Stomach (tissue), 4 donors: ENCODE data around the gene GALNT17.

Source experiments
- EP300 ChIP-seq: sonication (generic); formaldehyde crosslinking; IDR thresholded peaks from one replicate; pipeline ENCODE4 v1.6.1; 2017; ENCODE audit warnings: antibody characterized with exemption
- POLR2A ChIP-seq, 4 donors: fragments of 450-650 bp; IDR thresholded peaks; one replicate each; pipeline ENCODE4 v1.6.1; 2016; ENCODE audit warnings: antibody characterized with exemption in 4 of 4, control low read depth in 2 of 4, mild to moderate bottlenecking in 1 of 4, moderate library complexity in 1 of 4
- POLR2AphosphoS5 ChIP-seq, 3 donors: sonication (generic); formaldehyde crosslinking; IDR thresholded peaks; one replicate each; pipeline ENCODE4 v1.6.1; 2016; ENCODE audit warnings: antibody characterized with exemption in 3 of 3
- TF ChIP-seq, protein P1 (sequence below), 7 experiments: fragments of 450-650 bp in 4 of 7; fragments of 200-600 bp in 3 of 7; sonication (generic) in 3 of 7; IDR thresholded peaks; one replicate each; pipeline ENCODE4 v1.5.1; 2016 to 2019; ENCODE audit warnings: antibody characterized with exemption in 7 of 7, control low read depth in 2 of 7, mild to moderate bottlenecking in 1 of 7

DNA sequence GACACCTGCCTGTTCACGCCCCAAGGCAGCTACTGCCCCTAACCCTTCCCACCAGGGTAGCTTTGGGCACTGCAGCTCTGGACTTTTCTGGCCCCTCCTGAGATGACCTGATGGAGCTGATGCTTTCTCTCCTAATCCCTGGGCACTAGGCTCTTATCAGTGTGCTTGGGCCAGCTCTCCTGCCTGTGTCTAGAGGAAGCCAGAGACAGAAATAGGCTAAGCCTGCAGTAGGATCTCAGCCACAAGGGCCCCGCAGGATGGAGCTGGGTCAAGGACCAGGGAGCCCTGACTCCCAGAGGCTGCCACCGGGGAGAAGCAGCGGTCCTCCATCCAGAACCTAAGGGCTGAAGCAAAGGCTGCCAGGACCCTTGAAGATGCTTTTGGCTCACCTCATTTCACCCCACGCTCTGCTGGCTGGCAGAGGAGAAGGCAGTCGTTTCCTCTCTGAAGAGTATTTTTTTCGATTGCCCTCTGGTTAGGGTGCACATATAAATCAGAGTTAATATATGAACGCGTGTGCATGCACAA is 580.8 kb downstream of the GALNT17 start:
- no peak for TF ChIP-seq EP300
- no peak for TF ChIP-seq POLR2A (IDR thresholded peaks at IDR 0.05)
- TF ChIP-seq, protein P1, sequence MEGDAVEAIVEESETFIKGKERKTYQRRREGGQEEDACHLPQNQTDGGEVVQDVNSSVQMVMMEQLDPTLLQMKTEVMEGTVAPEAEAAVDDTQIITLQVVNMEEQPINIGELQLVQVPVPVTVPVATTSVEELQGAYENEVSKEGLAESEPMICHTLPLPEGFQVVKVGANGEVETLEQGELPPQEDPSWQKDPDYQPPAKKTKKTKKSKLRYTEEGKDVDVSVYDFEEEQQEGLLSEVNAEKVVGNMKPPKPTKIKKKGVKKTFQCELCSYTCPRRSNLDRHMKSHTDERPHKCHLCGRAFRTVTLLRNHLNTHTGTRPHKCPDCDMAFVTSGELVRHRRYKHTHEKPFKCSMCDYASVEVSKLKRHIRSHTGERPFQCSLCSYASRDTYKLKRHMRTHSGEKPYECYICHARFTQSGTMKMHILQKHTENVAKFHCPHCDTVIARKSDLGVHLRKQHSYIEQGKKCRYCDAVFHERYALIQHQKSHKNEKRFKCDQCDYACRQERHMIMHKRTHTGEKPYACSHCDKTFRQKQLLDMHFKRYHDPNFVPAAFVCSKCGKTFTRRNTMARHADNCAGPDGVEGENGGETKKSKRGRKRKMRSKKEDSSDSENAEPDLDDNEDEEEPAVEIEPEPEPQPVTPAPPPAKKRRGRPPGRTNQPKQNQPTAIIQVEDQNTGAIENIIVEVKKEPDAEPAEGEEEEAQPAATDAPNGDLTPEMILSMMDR (IDR thresholded peaks at IDR 0.05), result no peak
- no peak for TF ChIP-seq POLR2AphosphoS5 (IDR thresholded peaks at IDR 0.05)
